Prostate gland (tissue), 2 donors: ENCODE data around the gene TJP3. TPM values are rescaled to one million over a fixed set of nuclear protein-coding genes. Genes with fewer than 3 reads are reported as not detected.

Experiments used
- DNase-seq: peaks from one replicate; pipeline ENCODE4 v3.0.0-alpha.2; 2019; ENCODE audit warnings: low spot score
- H3K27ac ChIP-seq, 2 donors: fragments of 200-600 bp; sonication (generic); 2 replicates each; pipeline ENCODE4 v1.5.1; 2017 to 2019
- H3K27me3 ChIP-seq: fragments of 200-600 bp; sonication (generic); replicated peaks from 2 replicates; pipeline ENCODE4 v1.5.1; 2019; ENCODE audit not compliant: insufficient read depth
- H3K36me3 ChIP-seq, 2 donors: fragments of 200-600 bp; sonication (generic); 1 replicate in 1 of 2; 2 replicates in 1 of 2; pipeline versions ENCODE4 v1.5.1 to v1.8.1; 2017 to 2019
- H3K4me1 ChIP-seq: fragments of 200-600 bp; sonication (generic); replicated peaks from 2 replicates; pipeline ENCODE4 v1.5.1; 2019
- H3K4me3 ChIP-seq, 2 donors: fragments of 200-600 bp; sonication (generic); 2 replicates each; pipeline ENCODE4 v1.5.1; 2017 to 2019
- H3K9me3 ChIP-seq: fragments of 200-600 bp; sonication (generic); 2 replicates; pipeline ENCODE4 v1.5.1; 2017
- CTCF ChIP-seq, 4 experiments: fragments of 200-600 bp in 2 of 4; fragments of 450-650 bp in 2 of 4; sonication (generic) in 2 of 4; IDR thresholded peaks; 1 replicate in 3 of 4; 2 replicates in 1 of 4; pipeline ENCODE4 v1.5.1; 2016 to 2019; ENCODE audit warnings: antibody characterized with exemption in 4 of 4, mild to moderate bottlenecking in 2 of 4, moderate library complexity in 2 of 4
- POLR2A ChIP-seq: fragments of 450-650 bp; IDR thresholded peaks from one replicate; pipeline ENCODE4 v1.6.1; 2016; ENCODE audit warnings: antibody characterized with exemption, mild to moderate bottlenecking
- POLR2AphosphoS5 ChIP-seq: sonication (generic); formaldehyde crosslinking; IDR thresholded peaks from one replicate; pipeline ENCODE4 v1.6.1; 2017; ENCODE audit warnings: antibody characterized with exemption
- WGBS: methylation state at CpG from one replicate; pipeline ENCODE4 v1.1.5; 2018; 5-methylcytosine and 5-hydroxymethylcytosine counted together
- intact Hi-C: fragments of 100-400 bp; cut with DNase I; formaldehyde crosslinking; loops from one replicate; pipeline ENCODE4 v1.14.2; 2022
- total RNA-seq, 2 donors: library from RNA; depleted of rRNA; stranded (reverse); fragments of >200 nt; gene quantifications; one replicate each; pipeline ENCODE4 v1.1.0, GENCODE V29; 2016

The TJP3 gene
- total RNA-seq, 2 donors from 2014 or later, result 14.6 to 17.8 TPM

GRCh38 chr19:3687774-3688706 lies 20.1 kb upstream of the TJP3 start:
- Histone ChIP-seq H3K36me3 (no peaks in the 10 kb centered on the region), H3K4me1 (peaks cover 10% of the 10 kb centered on the region), H3K27me3 (no peaks in the 10 kb centered on the region), H3K4me3 (peak overlapping the region; percentile 18 to 20), H3K9me3 (no peaks in the 10 kb centered on the region), H3K27ac (peak overlapping the region; percentile 41 to 70)
- TF ChIP-seq POLR2AphosphoS5 (peak; percentile 57), CTCF (IDR thresholded peaks at IDR 0.05) (no peak)
- intact Hi-C loops, result no loop called here
- peak; percentile 58 for DNase-seq
- WGBS, result 34% methylated on average over 28 of the region's 55 CpGs

- WGBS, result 93% methylated on average over 31 of the region's 31 CpGs
Observed at GRCh38 chr19:3690551-3691371, 17.4 kb upstream of the TJP3 start.

GRCh38 chr19:3691372-3691716 lies 16.8 kb upstream of the TJP3 start:
- DNase-seq, result no peak
- Histone ChIP-seq H3K36me3 (no peaks in the 10 kb centered on the region), H3K9me3 (no peaks in the 10 kb centered on the region), H3K4me3 (no peak overlapping the region), H3K27me3 (no peaks in the 10 kb centered on the region), H3K4me1 (peaks cover 10% of the 10 kb centered on the region), H3K27ac (no peak overlapping the region)
- TF ChIP-seq CTCF (IDR thresholded peaks at IDR 0.05) (no peak), POLR2A (no peak)
- 91% methylated on average over 16 of the region's 16 CpGs for WGBS
- intact Hi-C loops, result no loop called here

More at GRCh38 chr19:3690551-3691371, 17.4 kb upstream of the TJP3 start:
- DNase-seq, result no peak
- intact Hi-C loops, result no loop called here
- Histone ChIP-seq H3K9me3 (no peaks in the 10 kb centered on the region), H3K36me3 (no peaks in the 10 kb centered on the region), H3K4me1 (peaks cover 10% of the 10 kb centered on the region), H3K4me3 (no peak overlapping the region), H3K27me3 (no peaks in the 10 kb centered on the region), H3K27ac (no peak overlapping the region)
- TF ChIP-seq POLR2A, result no peak

- no peak for TF ChIP-seq POLR2AphosphoS5
- TF ChIP-seq CTCF (IDR thresholded peaks at IDR 0.05), result no peak
- no peak for TF ChIP-seq POLR2A
- no peak overlapping the region for H3K4me3 ChIP-seq
- 94% methylated on average over 18 of the region's 18 CpGs for WGBS
- H3K4me1 ChIP-seq, result peaks cover 10% of the 10 kb centered on the region
- intact Hi-C loops, result no loop called here
- DNase-seq, result no peak
- H3K27me3 ChIP-seq, result no peaks in the 10 kb centered on the region
- no peak overlapping the region for H3K27ac ChIP-seq
- H3K9me3 ChIP-seq, result no peaks in the 10 kb centered on the region
- no peaks in the 10 kb centered on the region for H3K36me3 ChIP-seq
Observed at GRCh38 chr19:3691726-3692125, 16.5 kb upstream of the TJP3 start.

- Histone ChIP-seq H3K27me3 (no peaks in the 10 kb centered on the region), H3K4me1 (peaks cover 6% of the 10 kb centered on the region), H3K4me3 (no peak overlapping the region), H3K36me3 (no peaks in the 10 kb centered on the region), H3K27ac (peak overlapping the region in 1 of 2 donors; percentile 13), H3K9me3 (no peaks in the 10 kb centered on the region)
- 85% methylated on average over 25 of the region's 25 CpGs for WGBS
- DNase-seq, result no peak
- intact Hi-C loops, result no loop called here
- TF ChIP-seq CTCF (IDR thresholded peaks at IDR 0.05) (peak in 3 of 4 experiments; percentile 22 to 41 (median 29)), POLR2A (no peak)
Observed at GRCh38 chr19:3692141-3693024, 15.8 kb upstream of the TJP3 start.
